Neural progenitor cell (in vitro differentiated cells): ENCODE measurements around the gene NKAIN2. TPM values are rescaled to one million over a fixed set of nuclear protein-coding genes. Genes with fewer than 3 reads are reported as not detected.

Source experiments
- DNase-seq: peaks from one replicate; pipeline ENCODE4 v3.0.0-alpha.2; 2016; ENCODE audit warnings: low spot score
- H2AFZ ChIP-seq: fragments of 200-600 bp; sonication (generic); replicated peaks from 2 replicates; pipeline ENCODE4 v1.6.1; 2016; ENCODE audit warnings: antibody characterized with exemption
- H3F3A ChIP-seq: fragments of 200-600 bp; sonication (generic); 2 replicates; pipeline ENCODE4 v1.6.1; 2016; ENCODE audit warnings: antibody characterized with exemption, low read depth
- H3K27ac ChIP-seq: fragments of 200-600 bp; sonication (generic); 2 replicates; pipeline ENCODE4 v1.5.1; 2016; ENCODE audit warnings: mild to moderate bottlenecking
- H3K27me3 ChIP-seq: fragments of 200-600 bp; sonication (generic); 2 replicates; pipeline ENCODE4 v1.6.1; 2016; ENCODE audit warnings: mild to moderate bottlenecking, moderate library complexity
- H3K36me3 ChIP-seq: fragments of 200-600 bp; sonication (generic); 2 replicates; pipeline ENCODE4 v1.5.1; 2016
- H3K4me1 ChIP-seq: fragments of 200-600 bp; sonication (generic); 2 replicates; pipeline ENCODE4 v1.6.1; 2016; ENCODE audit warnings: mixed run types
- H3K4me2 ChIP-seq: fragments of 200-600 bp; sonication (generic); 2 replicates; pipeline ENCODE4 v1.6.1; 2016
- H3K4me3 ChIP-seq: fragments of 200-600 bp; sonication (generic); 2 replicates; pipeline ENCODE4 v1.5.1; 2016
- H3K79me2 ChIP-seq: fragments of 200-600 bp; sonication (generic); 2 replicates; pipeline ENCODE4 v1.6.1; 2016; ENCODE audit warnings: low read depth
- H3K9ac ChIP-seq: fragments of 200-600 bp; sonication (generic); 2 replicates; pipeline ENCODE4 v1.6.1; 2016
- H3K9me3 ChIP-seq: fragments of 200-600 bp; sonication (generic); 2 replicates; pipeline ENCODE4 v1.5.1; 2016; ENCODE audit warnings: low read depth
- H4K20me1 ChIP-seq: fragments of 200-600 bp; sonication (generic); 2 replicates; pipeline ENCODE4 v1.6.1; 2016; ENCODE audit warnings: low read depth
- H3K27ac Mint-ChIP-seq: 3 replicates; pipeline ENCODE4 v1.8.0; 2021; ENCODE audit warnings: mixed read lengths
- H3K27me3 Mint-ChIP-seq: 2 replicates; pipeline ENCODE4 v1.8.0; 2022; ENCODE audit warnings: low read depth, mild to moderate bottlenecking, inconsistent platforms, moderate library complexity, mixed read lengths; ENCODE audit not compliant: insufficient read depth
- H3K36me3 Mint-ChIP-seq: 3 replicates; pipeline ENCODE4 v1.8.0; 2021; ENCODE audit warnings: mixed read lengths
- H3K4me1 Mint-ChIP-seq: 3 replicates; pipeline ENCODE4 v1.8.0; 2021; ENCODE audit warnings: mixed read lengths
- H3K4me3 Mint-ChIP-seq: 3 replicates; pipeline ENCODE4 v1.8.0; 2021; ENCODE audit warnings: mild to moderate bottlenecking, moderate library complexity, mixed read lengths
- H3K9me3 Mint-ChIP-seq: 3 replicates; pipeline ENCODE4 v1.8.0; 2020; ENCODE audit warnings: mixed read lengths
- CTCF ChIP-seq: fragments of 200-600 bp; sonication (generic); IDR thresholded peaks from 2 replicates; pipeline ENCODE4 v1.5.1; 2017; ENCODE audit warnings: antibody characterized with exemption, mild to moderate bottlenecking
- EZH2 ChIP-seq: fragments of 200-600 bp; sonication (generic); IDR thresholded peaks from 2 replicates; pipeline ENCODE4 v1.6.1; 2017; ENCODE audit warnings: antibody characterized with exemption, mild to moderate bottlenecking, moderate library complexity
- EZH2phosphoT487 ChIP-seq: fragments of 200-600 bp; sonication (generic); IDR thresholded peaks from 2 replicates; pipeline ENCODE4 v1.6.1; 2017; ENCODE audit warnings: antibody characterized with exemption
- total RNA-seq: library from RNA; depleted of rRNA; stranded (reverse); fragments of >200 nt; gene quantifications from 2 replicates; pipeline ENCODE4 v1.2.3, GENCODE V29; 2015; ENCODE audit warnings: low replicate concordance

The NKAIN2 gene
- total RNA-seq, 1 donor from 2014 or later, result 0.45 TPM

- no peaks in the 10 kb centered on the region for H3K36me3 Mint-ChIP-seq
- no peaks in the 10 kb centered on the region for H3K9me3 ChIP-seq
- no peak overlapping the region for H3K4me2 ChIP-seq
- no peak overlapping the region for H3K27ac Mint-ChIP-seq
- no peak overlapping the region for H3K4me3 ChIP-seq
- H3K27me3 Mint-ChIP-seq, result peaks cover 5% of the 10 kb centered on the region
- peaks cover 2% of the 10 kb centered on the region for H3K9me3 Mint-ChIP-seq
- H3K9ac ChIP-seq, result no peak overlapping the region
- TF ChIP-seq EZH2, result no peak
- TF ChIP-seq CTCF, result no peak
- TF ChIP-seq EZH2phosphoT487, result no peak
- DNase-seq, result no peak
- no peaks in the 10 kb centered on the region for H3K4me1 ChIP-seq
- no peak overlapping the region for H3K27ac ChIP-seq
- H3K27me3 ChIP-seq, result peaks cover 7% of the 10 kb centered on the region
- no peaks in the 10 kb centered on the region for H3F3A ChIP-seq
- no peak overlapping the region for H2AFZ ChIP-seq
- no peaks in the 10 kb centered on the region for H4K20me1 ChIP-seq
- no peaks in the 10 kb centered on the region for H3K36me3 ChIP-seq
- no peaks in the 10 kb centered on the region for H3K4me1 Mint-ChIP-seq
- H3K79me2 ChIP-seq, result no peaks in the 10 kb centered on the region
- H3K4me3 Mint-ChIP-seq, result no peak overlapping the region
Observed at GRCh38 chr6:123896869-123897268, 93.2 kb downstream of the NKAIN2 start.

DNA sequence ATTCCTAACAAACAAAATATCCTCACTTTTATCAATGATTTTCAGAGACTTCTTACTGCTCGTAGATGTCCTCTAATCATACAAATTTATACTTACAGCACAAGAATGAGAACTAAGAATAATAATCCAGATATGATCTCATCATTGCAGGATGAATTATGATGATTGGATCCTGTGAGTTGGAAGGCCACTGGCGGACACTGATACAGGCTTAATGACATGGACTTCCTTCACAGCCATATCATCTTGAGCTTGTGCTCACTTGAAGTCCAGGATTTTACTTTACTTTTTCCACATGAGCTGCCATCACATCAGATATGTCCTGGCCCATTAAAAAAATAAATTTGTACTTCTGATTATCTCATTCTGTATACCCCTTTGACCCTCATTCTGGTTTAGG is 94.3 kb downstream of the NKAIN2 start:
- TF ChIP-seq EZH2, result no peak
- TF ChIP-seq CTCF, result no peak
- no peak for TF ChIP-seq EZH2phosphoT487
- H3K9me3 Mint-ChIP-seq, result no peaks in the 10 kb centered on the region
- Histone ChIP-seq H3K4me2 (no peak overlapping the region), H2AFZ (no peak overlapping the region), H3F3A (no peaks in the 10 kb centered on the region), H3K79me2 (no peaks in the 10 kb centered on the region), H3K9me3 (no peaks in the 10 kb centered on the region), H3K9ac (no peak overlapping the region), H3K36me3 (no peaks in the 10 kb centered on the region), H3K27ac (no peak overlapping the region), H3K27me3 (peaks cover 7% of the 10 kb centered on the region), H4K20me1 (no peaks in the 10 kb centered on the region), H3K4me3 (no peak overlapping the region), H3K4me1 (no peaks in the 10 kb centered on the region)
- H3K27me3 Mint-ChIP-seq, result peaks cover 5% of the 10 kb centered on the region
- H3K4me1 Mint-ChIP-seq, result no peaks in the 10 kb centered on the region
- H3K4me3 Mint-ChIP-seq, result no peak overlapping the region
- DNase-seq, result no peak
- H3K36me3 Mint-ChIP-seq, result no peaks in the 10 kb centered on the region
- no peak overlapping the region for H3K27ac Mint-ChIP-seq

GRCh38 chr6:123898665-123899064 is 95.0 kb downstream of the NKAIN2 start:
- Mint-ChIP-seq H3K27me3 (peaks cover 5% of the 10 kb centered on the region), H3K36me3 (no peaks in the 10 kb centered on the region), H3K4me3 (no peak overlapping the region), H3K4me1 (no peaks in the 10 kb centered on the region), H3K27ac (no peak overlapping the region), H3K9me3 (no peaks in the 10 kb centered on the region)
- Histone ChIP-seq H3K4me2 (no peak overlapping the region), H3K27me3 (peaks cover 7% of the 10 kb centered on the region), H2AFZ (no peak overlapping the region), H3K36me3 (no peaks in the 10 kb centered on the region), H3K4me1 (no peaks in the 10 kb centered on the region), H3F3A (no peaks in the 10 kb centered on the region), H3K27ac (no peak overlapping the region), H3K4me3 (no peak overlapping the region), H3K9ac (no peak overlapping the region), H3K79me2 (no peaks in the 10 kb centered on the region), H3K9me3 (no peaks in the 10 kb centered on the region), H4K20me1 (no peaks in the 10 kb centered on the region)
- TF ChIP-seq EZH2phosphoT487 (no peak), CTCF (no peak), EZH2 (no peak)
- DNase-seq, result no peak

DNA sequence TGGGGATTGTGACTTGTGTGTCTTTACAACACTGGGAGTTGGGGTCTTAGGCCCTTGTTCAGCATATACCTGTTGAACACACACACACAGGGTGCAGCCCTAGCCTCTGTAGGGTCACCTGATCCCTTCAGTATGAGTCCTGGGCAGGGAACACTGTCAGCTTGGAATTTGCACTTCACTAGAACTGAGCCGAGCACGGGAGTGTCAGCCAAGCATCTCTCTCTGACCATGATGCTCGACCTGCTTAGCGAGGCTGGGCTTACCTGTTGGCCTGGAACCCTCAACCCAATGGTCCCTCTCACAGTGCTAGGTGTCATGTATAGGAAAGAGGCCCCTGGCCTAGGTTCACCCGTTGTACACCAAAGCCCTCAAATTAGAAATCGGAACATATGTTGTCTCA is 96.1 kb downstream of the NKAIN2 start:
- peaks cover 10% of the 10 kb centered on the region for H3K27me3 ChIP-seq
- H3K9me3 ChIP-seq, result no peaks in the 10 kb centered on the region
- no peak overlapping the region for H3K4me3 ChIP-seq
- Mint-ChIP-seq H3K9me3 (no peaks in the 10 kb centered on the region), H3K27me3 (peaks cover 5% of the 10 kb centered on the region), H3K36me3 (no peaks in the 10 kb centered on the region), H3K27ac (no peak overlapping the region), H3K4me1 (no peaks in the 10 kb centered on the region), H3K4me3 (no peak overlapping the region)
- no peak overlapping the region for H3K4me2 ChIP-seq
- no peaks in the 10 kb centered on the region for H3K4me1 ChIP-seq
- no peak overlapping the region for H3K27ac ChIP-seq
- DNase-seq, result no peak
- H3F3A ChIP-seq, result no peaks in the 10 kb centered on the region
- no peak overlapping the region for H2AFZ ChIP-seq
- no peaks in the 10 kb centered on the region for H3K79me2 ChIP-seq
- H3K9ac ChIP-seq, result no peak overlapping the region
- TF ChIP-seq EZH2phosphoT487 (no peak), EZH2 (no peak), CTCF (no peak)
- no peaks in the 10 kb centered on the region for H4K20me1 ChIP-seq
- no peaks in the 10 kb centered on the region for H3K36me3 ChIP-seq
